Neutrophil (primary cell): ENCODE measurements around the gene PTGER2.
A peak's percentile ranks its signal among the peaks of the same experiment; 100 is the strongest.

Experiments
- H3K27ac ChIP-seq: fragments of 200-600 bp; sonication (generic); 2 replicates; pipeline ENCODE4 v1.5.1; 2016; ENCODE audit warnings: mild to moderate bottlenecking, moderate library complexity
- H3K27me3 ChIP-seq: fragments of 200-600 bp; sonication (generic); 2 replicates; pipeline ENCODE4 v1.6.0; 2016; ENCODE audit warnings: mild to moderate bottlenecking
- H3K36me3 ChIP-seq: fragments of 200-600 bp; sonication (generic); 2 replicates; pipeline ENCODE4 v1.5.1; 2017
- H3K4me1 ChIP-seq, 2 experiments: fragments of 200-600 bp in 1 of 2; sonication (generic) in 1 of 2; 1 replicate in 1 of 2; 2 replicates in 1 of 2; pipeline versions ENCODE4 v1.5.1 to v1.6.1; 2013 to 2016; ENCODE audit warnings: low read depth in 1 of 2, low read length in 1 of 2, mild to moderate bottlenecking in 1 of 2, moderate library complexity in 1 of 2; ENCODE audit not compliant: control insufficient read depth in 1 of 2, insufficient read depth in 1 of 2
- H3K4me3 ChIP-seq, 2 experiments: fragments of 200-600 bp in 1 of 2; sonication (generic) in 1 of 2; 1 replicate in 1 of 2; 2 replicates in 1 of 2; pipeline ENCODE4 v1.5.1; 2013 to 2016; ENCODE audit warnings: low read depth in 1 of 2, low read length in 1 of 2, mild to moderate bottlenecking in 1 of 2, moderate library complexity in 1 of 2
- H3K9me3 ChIP-seq: fragments of 200-600 bp; sonication (generic); 2 replicates; pipeline ENCODE4 v1.5.1; 2016
- TF ChIP-seq, protein P1 (sequence below): fragments of 200-600 bp; sonication (generic); IDR thresholded peaks from 2 replicates; pipeline ENCODE4 v1.5.1; 2016; ENCODE audit warnings: antibody characterized with exemption

Gene PTGER2

DNA sequence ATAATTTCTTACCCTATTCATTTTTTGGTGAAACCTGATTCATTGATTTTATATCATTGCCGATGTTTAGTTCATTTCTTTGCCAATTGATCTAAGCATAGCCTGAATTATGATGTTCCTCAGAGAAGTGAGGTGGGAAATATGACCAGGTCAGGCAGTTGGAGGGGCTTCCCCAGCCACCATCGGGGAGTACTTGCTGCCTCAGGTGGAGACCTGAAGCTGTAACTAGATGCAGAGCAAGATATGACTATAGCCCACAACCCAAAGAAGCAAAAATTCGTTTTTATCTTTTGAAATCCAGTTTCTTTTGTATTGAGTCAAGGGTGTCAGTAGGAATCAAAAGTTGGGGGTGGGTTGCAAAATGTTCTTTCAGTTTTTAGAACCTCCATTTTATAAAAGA lies 38.7 kb upstream of the PTGER2 start:
- peaks cover 8% of the 10 kb centered on the region for H3K27me3 ChIP-seq
- no peak overlapping the region for H3K4me3 ChIP-seq
- TF ChIP-seq, protein P1, sequence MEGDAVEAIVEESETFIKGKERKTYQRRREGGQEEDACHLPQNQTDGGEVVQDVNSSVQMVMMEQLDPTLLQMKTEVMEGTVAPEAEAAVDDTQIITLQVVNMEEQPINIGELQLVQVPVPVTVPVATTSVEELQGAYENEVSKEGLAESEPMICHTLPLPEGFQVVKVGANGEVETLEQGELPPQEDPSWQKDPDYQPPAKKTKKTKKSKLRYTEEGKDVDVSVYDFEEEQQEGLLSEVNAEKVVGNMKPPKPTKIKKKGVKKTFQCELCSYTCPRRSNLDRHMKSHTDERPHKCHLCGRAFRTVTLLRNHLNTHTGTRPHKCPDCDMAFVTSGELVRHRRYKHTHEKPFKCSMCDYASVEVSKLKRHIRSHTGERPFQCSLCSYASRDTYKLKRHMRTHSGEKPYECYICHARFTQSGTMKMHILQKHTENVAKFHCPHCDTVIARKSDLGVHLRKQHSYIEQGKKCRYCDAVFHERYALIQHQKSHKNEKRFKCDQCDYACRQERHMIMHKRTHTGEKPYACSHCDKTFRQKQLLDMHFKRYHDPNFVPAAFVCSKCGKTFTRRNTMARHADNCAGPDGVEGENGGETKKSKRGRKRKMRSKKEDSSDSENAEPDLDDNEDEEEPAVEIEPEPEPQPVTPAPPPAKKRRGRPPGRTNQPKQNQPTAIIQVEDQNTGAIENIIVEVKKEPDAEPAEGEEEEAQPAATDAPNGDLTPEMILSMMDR = no peak
- no peaks in the 10 kb centered on the region for H3K9me3 ChIP-seq
- H3K4me1 ChIP-seq = peaks cover 15% of the 10 kb centered on the region in 2 experiments
- no peak overlapping the region for H3K27ac ChIP-seq
- H3K36me3 ChIP-seq = peaks cover 10% of the 10 kb centered on the region

DNA sequence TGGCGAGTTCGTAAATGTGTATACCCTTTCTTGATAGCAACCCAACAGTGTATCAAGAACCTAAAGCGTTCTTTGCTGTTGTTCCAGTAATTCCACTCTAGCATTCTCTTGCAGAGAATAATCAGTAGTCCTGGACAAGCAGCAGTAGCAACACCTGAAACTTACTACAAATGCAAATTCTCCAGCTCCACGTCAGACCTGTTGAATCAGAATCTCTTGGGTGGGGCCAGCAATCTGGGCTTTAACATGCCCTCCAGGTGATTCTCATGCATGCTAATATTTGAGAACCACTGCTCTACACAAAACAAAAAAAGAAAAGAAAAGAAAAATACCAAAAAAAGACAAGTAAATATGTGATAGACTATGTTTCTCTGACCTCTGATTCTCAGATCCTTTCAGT lies 36.6 kb upstream of the PTGER2 start:
- no peaks in the 10 kb centered on the region for H3K27me3 ChIP-seq
- peaks cover 10% of the 10 kb centered on the region for H3K36me3 ChIP-seq
- H3K9me3 ChIP-seq = no peaks in the 10 kb centered on the region
- no peak overlapping the region for H3K27ac ChIP-seq
- peaks cover 20% of the 10 kb centered on the region in 2 experiments for H3K4me1 ChIP-seq
- TF ChIP-seq, protein P1 = no peak
- no peak overlapping the region for H3K4me3 ChIP-seq

DNA sequence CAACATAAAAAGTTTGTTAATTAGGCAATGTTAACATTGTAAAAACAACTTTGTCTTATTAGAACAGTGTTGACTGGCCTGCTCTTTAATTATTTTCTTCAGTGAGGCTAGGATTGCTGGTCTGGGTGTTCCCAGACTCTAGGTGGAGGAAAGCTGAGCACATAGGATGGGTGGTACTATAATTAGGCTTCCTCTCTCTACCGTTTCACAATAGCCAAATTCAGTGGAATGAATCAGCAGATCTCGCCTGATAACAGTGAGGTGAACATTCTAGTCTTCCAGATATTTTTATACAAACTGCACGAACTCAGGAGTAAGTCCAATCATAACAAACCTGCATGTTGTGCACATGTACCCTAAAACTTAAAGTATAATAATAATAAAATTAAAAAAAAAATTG lies 34.7 kb upstream of the PTGER2 start:
- Histone ChIP-seq H3K4me1 (peaks cover 20% of the 10 kb centered on the region in 2 experiments), H3K9me3 (no peaks in the 10 kb centered on the region), H3K36me3 (peaks cover 10% of the 10 kb centered on the region), H3K27me3 (no peaks in the 10 kb centered on the region), H3K27ac (peak overlapping the region; percentile 57), H3K4me3 (no peak overlapping the region)
- TF ChIP-seq, protein P1 = no peak

DNA sequence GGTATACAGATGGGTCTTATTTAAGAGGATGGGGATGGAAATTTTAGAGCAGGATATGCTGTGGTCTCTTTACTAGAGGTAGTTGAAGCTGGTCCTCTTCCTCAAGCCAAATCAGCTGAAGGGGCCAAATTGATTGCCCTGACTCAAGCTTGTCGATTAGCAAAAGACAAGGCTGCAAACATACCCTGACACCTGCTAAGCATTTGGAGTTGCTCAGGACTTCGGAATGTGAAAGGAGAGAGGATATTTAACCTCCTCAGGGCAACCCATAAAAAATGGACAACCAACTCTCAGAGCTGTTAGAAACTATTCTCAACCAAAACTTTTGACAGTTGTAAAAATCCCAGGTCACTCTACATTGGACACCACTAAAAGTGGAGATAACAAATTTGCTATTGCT lies 31.0 kb upstream of the PTGER2 start:
- H3K27ac ChIP-seq = no peak overlapping the region
- no peaks in the 10 kb centered on the region for H3K27me3 ChIP-seq
- H3K9me3 ChIP-seq = no peaks in the 10 kb centered on the region
- peaks cover 20% of the 10 kb centered on the region in 2 experiments for H3K4me1 ChIP-seq
- no peak overlapping the region for H3K4me3 ChIP-seq
- TF ChIP-seq, protein P1 = no peak
- H3K36me3 ChIP-seq = no peaks in the 10 kb centered on the region

DNA sequence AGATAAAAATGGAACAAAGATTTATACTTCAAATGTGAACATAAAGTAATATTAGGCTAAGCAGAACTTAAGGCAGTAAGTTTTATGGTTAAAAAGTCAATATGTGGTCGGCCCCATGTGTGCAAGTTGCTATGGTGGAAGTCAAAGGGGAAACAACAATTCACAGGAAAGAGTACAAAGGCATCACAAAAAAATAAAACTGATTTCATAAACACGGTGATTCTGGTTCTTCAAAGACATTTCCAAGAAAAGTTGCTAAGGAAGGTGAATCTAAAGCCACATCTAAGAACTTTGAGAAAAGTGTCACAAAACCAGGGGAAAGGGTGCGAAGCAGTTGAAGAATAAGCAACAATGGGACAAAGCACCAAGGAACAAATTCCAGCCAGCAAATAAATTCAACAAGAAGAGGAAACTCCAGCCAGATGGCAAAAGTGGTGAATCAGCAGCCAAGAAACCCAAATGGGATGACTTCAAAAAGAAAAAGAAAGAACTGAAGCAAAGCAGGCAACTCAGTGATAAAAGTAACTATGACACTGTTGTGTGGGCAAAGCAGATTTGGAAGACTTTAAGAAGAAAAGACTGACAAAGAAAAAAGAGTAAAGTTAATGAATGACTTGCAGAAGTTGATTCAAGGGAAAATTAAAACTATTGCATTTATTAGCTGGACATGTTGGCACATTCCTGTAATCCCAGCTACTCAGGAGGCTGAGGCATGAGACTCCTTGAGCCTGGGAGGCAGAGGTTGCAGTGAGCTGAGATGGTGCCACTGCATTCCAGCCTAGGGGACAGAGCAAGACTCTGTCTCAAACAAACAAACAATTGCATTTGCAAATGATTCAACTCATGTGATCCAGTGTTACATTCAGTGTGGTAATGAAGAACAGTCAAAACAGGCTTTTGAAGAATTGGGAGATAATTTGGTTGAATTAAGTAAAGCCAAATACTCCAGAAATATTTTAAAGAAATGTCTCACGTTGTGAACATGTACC lies 27.2 kb upstream of the PTGER2 start:
- Histone ChIP-seq H3K27ac (no peak overlapping the region), H3K4me3 (no peak overlapping the region)
- TF ChIP-seq, protein P1 = no peak

More for the DNA sequence above, 27.2 kb upstream of the PTGER2 start:
- Histone ChIP-seq H3K9me3 (no peaks in the 10 kb centered on the region), H3K27me3 (no peaks in the 10 kb centered on the region), H3K4me1 (no peaks in the 10 kb centered on the region), H3K36me3 (no peaks in the 10 kb centered on the region)
